ENCODE results near the gene DDB1.

The DDB1 gene

GRCh38 chr11:61332797-61333549, at the start of gene DDB1, which contains the start of gene TKFC:
TSS of gene DDB1 (minus strand) at chr11:61333105. CDS start at chr11:61332968, 137 bp downstream.
TSS of gene TKFC (plus strand) at chr11:61333228. CDS start at chr11:61334729, 1,501 bp downstream.
- DNase-seq: peak; percentile 98

DNA sequence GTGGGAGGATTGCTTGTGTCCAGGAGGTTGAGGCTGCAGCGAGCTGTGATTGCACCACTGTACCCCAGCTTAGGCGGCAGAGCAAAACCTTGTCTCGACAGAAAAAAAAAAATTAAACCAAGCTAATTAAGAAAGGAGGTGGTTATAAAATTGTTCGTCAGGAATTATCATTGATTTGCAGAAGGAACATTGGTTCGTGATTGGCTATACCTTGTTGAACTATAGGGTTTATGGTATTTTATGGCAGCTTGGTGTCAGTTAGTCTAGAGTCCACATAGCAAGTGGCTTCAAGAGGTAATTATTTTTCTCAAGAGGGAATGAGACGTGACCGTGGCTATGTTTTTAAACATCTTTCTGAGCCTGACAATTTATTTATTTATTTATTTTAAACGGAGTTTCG, 48.0 kb upstream of the DDB1 start:
- no peak for DNase-seq

DNA sequence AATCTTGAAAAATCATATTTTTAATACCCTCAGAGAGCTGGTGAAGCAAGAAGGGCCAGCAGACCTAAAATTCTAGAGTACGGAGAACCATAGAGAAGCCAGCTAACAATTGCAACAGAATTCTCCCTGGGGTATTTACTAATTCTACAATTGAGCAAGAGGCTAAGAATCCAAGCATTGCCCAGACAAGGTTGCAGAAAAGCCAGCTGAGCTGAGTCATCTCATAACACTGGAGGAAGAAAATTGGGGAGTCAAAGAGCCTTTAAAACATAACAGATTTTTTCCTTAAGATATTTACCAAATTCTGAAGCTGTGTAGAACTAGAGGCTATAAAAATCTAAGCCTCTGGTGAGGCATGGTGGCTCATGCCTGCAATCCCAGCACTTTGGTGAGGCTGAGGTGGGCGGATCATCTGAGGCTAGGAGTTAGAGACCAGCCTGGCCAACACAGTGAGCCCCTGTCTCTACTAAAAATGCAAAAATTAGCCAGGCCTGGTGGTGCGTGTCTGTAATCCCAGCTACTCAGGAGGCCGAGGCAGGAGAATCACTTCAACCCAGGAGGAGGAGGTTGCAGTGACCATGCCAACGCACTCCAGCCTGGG, 45.9 kb upstream of the DDB1 start:
- peak; percentile 52 for DNase-seq

DNA sequence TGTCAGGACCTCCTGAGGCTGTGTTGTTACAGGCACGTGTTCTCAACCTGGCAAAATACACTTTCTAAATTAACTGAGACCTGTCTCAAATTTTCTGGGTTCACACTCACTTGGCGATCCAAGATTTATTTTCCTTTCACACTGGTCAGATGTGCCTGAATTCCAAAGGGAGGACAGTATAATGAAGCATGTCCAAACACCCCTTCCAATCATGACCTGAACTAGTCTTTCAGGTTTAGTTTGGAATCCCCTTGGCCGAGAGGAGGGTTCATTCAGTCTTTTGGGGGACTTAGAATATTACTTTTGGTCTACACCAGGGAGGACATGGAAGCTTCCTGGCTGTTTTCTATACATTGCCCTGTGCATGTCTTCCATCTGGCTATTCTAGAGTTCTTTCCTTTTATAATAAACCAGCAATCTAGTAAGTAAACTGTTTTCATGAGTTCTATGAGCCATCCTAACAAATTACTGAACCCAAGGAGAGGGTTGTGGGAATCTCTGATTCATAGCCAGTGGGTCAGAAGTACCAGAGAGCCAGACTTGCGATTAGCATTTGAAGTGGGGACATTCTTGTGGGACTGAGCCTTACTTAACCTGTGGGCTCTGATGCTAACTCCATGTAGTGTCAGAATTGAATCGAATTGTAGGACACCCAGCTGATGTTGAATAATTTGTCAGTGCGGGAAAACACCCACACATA, 44.7 kb upstream of the DDB1 start:
- DNase-seq: no peak

GRCh38 chr11:61375761-61376108, 42.8 kb upstream of the DDB1 start:
- DNase-seq: no peak

GRCh38 chr11:61372659-61373420, 39.9 kb upstream of the DDB1 start:
- no peak for DNase-seq

DNA sequence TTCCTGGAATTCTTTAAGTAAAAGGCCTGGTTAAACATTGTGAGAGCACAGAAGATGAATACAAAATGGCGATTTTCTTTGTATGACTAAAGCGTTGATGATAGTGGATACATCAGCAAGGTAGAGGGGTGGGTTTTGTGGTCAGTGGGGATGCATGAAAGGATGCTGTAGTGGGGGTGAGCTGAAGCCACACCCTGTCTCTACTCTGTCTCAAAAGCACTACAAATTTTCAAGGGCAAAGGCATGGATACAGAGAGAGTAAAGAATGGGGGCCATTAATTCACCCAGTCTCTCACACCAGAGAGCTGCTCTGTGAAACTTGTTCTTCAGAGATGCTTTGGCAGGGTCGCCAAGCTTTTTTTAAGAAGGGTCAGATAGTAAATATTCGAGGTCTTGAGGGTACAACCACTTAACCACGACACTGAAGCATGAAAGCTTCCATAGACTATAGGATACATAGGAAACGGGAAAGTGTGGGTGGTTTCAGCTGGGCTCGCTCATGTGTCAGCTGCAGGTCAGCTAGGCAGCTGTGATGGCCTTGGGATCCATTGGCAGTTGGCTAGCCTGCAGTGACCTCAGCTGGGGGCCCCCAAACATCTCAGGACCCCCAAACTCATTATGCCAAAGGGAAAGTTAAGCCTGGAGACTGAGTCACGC, 37.6 kb upstream of the DDB1 start:
- no peak for DNase-seq

DNA sequence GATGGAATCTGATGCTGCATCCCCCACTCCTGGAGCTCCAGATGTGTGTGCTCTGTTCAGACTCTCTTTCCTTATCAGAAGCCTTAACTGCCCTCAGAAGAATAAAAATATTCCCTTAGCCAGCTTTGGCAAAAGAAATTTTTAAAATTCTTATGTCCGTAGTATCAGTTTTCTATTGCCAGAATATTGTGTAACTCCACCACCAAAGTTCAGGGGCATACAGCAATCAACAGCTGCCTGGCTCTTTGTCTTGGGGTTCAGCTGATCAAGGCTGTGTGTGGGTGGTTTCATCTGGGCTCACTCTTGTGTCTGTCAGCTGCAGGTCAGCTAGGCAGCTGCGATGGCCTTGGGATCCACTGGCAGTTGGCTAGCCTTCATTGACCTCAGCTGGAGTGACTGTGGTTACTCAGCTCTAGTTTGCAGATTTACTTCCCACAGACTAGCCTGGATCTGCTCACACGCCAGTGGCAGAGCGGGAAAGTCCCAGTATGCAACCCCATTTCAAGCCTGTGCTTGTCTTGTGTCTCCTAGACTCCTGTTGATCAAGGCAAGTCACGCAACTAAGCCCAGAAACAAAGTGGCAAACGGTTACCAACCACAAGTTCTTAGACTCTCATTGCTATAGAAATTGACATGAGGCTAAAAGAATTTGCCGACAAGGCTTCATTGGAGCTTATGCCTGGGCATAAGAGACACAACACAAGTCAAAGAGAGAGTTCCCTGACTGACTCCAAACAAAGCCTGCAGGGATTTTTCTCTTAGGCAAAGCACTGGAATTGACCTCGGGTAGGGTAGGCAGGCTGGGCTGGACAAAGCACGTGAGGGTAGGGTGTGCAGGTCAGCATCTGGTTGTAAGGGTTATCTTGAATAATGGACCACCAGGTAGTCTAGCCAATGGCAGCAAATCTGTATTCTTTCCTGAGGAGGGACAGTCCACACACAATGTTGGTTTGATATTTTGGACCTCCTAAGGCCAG, 36.8 kb upstream of the DDB1 start:
- DNase-seq: no peak

GRCh38 chr11:61368646-61369045, 35.7 kb upstream of the DDB1 start:
- no peak for DNase-seq

DNA sequence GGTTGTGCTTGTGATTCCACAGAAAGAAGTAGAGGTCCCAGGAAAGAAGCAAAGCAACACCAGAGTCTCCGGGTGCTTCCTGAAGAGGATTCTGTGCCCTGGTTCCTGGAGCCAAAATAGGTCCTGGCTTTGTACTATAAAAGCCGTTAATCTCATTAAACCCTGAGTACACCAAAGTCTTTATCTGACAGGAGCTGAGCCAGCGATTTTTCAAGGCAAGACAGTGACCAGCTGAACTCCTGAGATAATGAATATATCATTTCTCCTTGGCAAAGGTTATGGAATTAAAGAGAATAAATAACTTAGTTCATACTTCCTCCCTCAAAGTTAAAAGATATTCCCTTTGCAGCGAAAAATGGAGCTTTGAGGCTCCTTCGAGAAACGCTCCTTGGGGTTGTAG, 34.5 kb upstream of the DDB1 start:
- peak; percentile 69 for DNase-seq

GRCh38 chr11:61364012-61364675, 31.2 kb upstream of the DDB1 start:
- DNase-seq: no peak

- DNase-seq: peak; percentile 72
These were observed 29.6 kb upstream of the DDB1 start for GRCh38 chr11:61362542-61362875.

DNA sequence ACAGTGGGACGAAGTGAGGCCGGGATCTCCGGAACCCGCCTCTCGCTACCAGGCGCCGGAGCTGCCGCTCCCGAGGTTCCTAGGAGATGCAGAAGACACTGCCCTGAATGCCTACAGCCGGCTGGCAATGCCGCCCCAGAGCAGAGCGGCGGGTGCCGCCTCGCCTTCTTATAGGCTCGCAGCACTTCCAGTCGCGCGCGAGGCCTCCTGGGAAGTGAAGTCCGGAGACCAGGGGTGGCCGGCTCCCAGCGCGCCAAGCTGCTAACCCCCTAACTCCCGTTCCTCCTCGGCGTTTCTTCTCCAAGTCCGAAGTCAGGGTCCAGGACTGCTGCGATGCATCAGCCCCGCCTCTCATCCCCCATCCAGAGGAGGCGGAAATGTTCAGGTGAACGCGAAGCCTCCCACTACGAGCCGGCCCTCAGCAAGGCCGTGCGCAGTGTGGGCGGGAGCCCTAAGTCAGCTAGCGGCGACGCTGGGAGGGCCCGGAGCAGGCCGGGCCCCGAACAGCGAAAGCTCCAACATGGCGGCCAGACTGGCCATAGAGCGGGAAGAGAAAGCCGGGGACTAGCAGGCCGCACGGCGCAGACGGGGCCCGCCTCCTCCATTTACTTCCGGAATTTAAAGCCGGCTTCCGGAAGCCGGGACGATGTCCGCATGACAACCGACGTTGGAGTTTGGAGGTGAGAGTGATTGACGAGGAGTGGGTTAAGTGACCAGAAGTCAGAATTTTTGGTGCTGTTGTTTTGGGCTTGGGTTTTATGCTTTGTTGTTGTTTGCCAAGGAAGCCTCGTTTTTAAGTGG, 29.0 kb upstream of the DDB1 start, which contains the start of the genes CYB561A3 and TMEM138:
Gene CYB561A3, minus strand, starts transcription at position 142 of the 801 bp plus-strand sequence. CDS start 5,169 bp downstream, outside the sequence.
Gene TMEM138, plus strand, starts transcription at position 634 of the 801 bp plus-strand sequence. CDS start 2,017 bp downstream, outside the sequence.
- DNase-seq: peak; percentile 98

DNA sequence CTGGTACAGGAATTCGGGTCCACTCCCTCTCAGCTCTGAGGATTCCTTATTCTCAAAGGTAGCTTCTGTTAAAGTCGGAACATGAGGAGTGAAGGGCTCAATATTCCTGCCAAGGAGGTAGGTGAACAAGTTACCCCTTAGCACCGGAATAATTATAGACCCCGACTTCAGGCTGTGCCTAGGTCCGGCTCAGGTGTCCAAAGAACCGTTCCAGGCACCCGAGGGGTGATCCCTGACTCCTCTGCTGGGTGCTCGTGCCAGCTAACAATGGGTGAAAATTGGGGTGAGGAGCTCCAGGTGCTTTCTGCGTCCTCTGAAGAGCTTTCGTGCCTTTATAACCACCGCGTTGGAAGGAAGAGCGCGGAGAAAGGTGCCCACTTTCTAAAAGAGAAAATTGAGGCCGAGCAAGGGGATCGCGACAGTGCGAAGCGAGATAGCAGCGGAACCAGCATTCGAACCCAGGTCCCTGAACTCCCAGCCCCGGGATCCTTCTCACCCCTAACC, 28.4 kb upstream of the DDB1 start:
- DNase-seq: no peak

DNA sequence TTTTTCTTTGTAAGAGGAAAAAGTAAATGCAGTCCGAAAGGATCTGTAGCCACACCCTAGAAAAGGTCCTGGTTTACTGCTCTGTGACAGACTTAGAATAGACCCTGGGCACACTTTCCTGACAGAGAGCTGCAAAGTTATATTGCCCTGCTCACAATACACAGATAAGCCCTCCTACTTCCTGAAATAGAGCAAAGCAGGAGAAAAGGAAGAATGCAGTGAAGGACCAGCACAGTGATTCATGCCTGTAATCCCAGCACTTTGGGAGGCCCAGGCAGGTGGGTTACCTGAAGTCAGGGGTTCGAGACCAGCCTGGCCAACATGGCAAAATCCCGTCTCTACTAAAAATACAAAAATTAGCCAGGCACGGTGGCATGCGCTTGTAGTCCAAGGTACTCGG, 26.6 kb upstream of the DDB1 start:
- peak; percentile 35 for DNase-seq

DNA sequence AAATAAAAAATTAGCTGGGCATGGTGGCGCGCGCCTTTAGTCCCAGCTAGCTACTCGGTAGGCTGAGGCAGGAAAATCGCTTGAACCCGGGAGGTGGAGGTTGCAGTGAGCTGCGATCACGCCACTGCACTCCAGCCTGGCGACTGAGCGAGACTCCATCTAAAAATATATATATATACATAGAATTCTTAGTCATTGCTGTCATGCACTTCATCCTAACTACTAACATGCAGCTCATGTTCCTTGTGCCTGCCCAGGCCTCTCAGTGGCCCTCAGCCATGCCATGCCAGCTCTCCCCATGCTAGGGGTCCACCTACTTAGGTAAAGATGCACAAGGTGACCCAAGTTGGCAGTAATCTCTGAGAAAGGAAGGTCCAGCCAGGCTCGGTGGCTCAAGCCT, 25.7 kb upstream of the DDB1 start:
- DNase-seq: no peak

DNA sequence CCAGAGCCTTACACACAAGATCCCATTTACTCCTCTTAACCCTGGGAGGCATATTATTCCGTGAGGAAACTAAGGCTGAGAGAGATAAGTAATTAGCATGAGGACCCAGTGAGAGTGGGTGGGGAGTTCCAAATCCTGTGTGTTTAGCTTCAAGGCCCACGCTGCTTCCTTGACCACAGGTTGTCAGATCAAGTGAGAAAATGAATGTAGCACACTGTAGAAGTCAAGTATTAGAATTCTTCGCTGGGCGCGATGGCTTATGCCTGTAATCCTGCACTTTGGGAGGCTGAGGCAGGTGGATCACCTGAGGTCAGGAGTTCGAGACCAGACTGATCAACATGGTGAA, 25.0 kb upstream of the DDB1 start:
- DNase-seq: no peak

- peak; percentile 73 for DNase-seq
These were observed 24.5 kb upstream of the DDB1 start for GRCh38 chr11:61357233-61357893.

DNA sequence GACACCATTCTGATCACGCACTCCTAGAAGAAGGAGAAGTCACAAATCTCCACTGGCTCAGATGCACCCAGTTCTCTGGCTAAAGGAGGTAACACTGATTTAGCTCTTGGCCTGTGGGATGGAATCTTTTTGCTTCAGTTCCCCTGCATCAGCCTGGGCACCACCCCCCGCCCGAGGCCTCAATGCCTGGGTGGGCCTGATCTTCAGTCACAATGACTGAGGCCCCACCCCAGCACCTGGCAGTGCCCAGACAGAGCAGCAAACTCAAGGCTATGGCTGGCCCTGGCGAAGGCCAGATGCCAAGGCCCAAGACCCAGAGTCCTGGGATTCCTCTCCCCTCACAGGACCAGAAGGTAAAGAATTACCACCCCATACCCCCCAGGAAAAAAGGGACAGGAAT, 23.8 kb upstream of the DDB1 start:
- DNase-seq: no peak

Data from hematopoietic multipotent progenitor cell treated with erythropoietin and hydrocortisone succinate and interleukin-3 and kit ligand, for 4 days (in vitro differentiated cells).